ENCODE measurements around the gene TMOD1.

The TMOD1 gene

DNA sequence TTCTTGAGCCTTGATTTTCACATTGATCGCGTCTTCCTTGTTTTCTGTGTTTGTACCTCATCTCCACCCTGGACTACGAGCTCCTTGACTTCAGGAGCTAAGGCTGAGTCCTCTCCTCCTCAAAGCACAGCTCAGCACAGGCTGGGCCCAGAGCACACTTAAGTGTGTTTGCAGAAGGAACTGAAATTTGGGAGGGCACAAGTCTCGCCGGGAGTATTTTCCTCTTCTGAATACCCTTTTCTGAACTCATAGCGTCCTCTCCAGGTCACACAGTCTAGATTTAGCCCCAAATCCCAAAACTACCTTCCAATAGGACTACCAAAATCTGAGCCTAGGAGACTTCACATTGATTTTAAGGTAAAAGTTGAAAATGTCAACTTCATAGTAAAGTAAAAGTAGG, 90.1 kb downstream of the TMOD1 start:
- ChIA-PET POLR2A (no interaction called here), CTCF (interaction anchor here (2.3 to 28.7 kb wide), 2 partner anchors 7 to 125 kb away, joined by 16 to 780 read pairs; no protein-coding TSS in a partner anchor)
- no peak overlapping the region for H3K4me3 ChIP-seq (ENCODE audit: low read depth, low read length)
- no peak for TF ChIP-seq CTCF (IDR thresholded peaks at IDR 0.05; ENCODE audit: insufficient read depth, low read length, missing control alignments)
- no peak for DNase-seq (ENCODE audit: low read depth, low spot score)

GRCh38 chr9:97592126-97592525, 90.7 kb downstream of the TMOD1 start:
- ChIA-PET POLR2A (no interaction called here), CTCF (interaction anchor here (1.1 to 28.7 kb wide), 2 partner anchors 125 to 735 kb away, joined by 4 to 780 read pairs; no protein-coding TSS in a partner anchor)
- H3K4me3 ChIP-seq (ENCODE audit: low read depth, low read length): no peak overlapping the region
- no peak for TF ChIP-seq CTCF (IDR thresholded peaks at IDR 0.05; ENCODE audit: insufficient read depth, low read length, missing control alignments)
- DNase-seq (ENCODE audit: low read depth, low spot score): no peak

DNA sequence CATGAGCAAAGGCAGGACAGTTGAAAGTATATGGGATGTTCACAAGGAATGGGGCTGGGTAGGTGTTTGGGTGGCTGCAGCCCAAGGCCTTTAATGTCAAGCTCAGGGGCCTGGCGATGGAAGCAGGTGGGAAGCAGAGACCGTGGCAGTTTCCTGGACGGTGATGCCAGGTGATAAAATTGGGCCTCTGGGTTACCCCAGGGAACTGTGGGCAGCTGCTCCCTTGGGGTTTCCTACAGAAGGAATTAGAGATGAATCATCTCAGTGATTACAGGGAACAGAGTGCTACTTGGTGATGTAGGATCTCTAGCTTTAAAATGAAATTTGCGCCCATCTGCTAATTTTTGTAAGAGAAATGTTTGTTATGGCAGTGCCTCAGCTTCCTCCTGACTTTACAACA, 92.5 kb downstream of the TMOD1 start:
- TF ChIP-seq CTCF (IDR thresholded peaks at IDR 0.05; ENCODE audit: insufficient read depth, low read length, missing control alignments): no peak
- POLR2A ChIA-PET: no interaction called here
- H3K4me3 ChIP-seq (ENCODE audit: low read depth, low read length): no peak overlapping the region
- CTCF ChIA-PET: interaction anchor here (1.1 to 28.7 kb wide), 3 partner anchors 21 to 182 kb away, joined by 3 to 780 read pairs (median 5); no protein-coding TSS in a partner anchor
- no peak for DNase-seq (ENCODE audit: low read depth, low spot score)

GRCh38 chr9:97594381-97594921, 93.0 kb downstream of the TMOD1 start:
- DNase-seq (ENCODE audit: low read depth, low spot score): no peak
- CTCF ChIA-PET: interaction anchor here (1.1 to 28.7 kb wide), 5 partner anchors 21 to 737 kb away, joined by 3 to 780 read pairs (median 5); no protein-coding TSS in a partner anchor
- no peak overlapping the region for H3K4me3 ChIP-seq (ENCODE audit: low read depth, low read length)
- TF ChIP-seq CTCF (IDR thresholded peaks at IDR 0.05; ENCODE audit: insufficient read depth, low read length, missing control alignments): no peak
- POLR2A ChIA-PET: no interaction called here

DNA sequence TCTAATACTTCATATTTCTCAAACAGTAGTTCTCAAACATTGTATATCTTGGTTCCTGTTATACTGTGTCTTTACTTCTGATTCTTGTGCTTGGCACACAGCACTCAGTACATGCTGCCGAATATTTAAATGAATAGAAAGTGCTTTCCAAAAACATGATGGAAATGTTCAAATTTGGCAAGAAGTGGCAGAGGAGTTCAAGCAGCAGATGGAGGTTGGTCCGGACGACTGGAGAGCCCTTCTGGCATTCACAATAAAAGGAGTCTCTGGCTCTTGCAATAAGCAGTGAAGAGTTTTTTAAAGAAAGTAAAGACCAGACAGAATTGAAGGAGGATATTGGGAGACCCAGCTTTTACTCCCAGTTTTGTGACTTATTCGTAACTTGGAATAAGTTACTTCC, 95.4 kb downstream of the TMOD1 start:
- CTCF ChIA-PET: interaction anchor here (1.0 to 28.7 kb wide), 7 partner anchors 12 to 739 kb away, joined by 3 to 780 read pairs (median 9); no protein-coding TSS in a partner anchor
- no peak for DNase-seq (ENCODE audit: low read depth, low spot score)
- POLR2A ChIA-PET: no interaction called here

More for the DNA sequence above, 95.4 kb downstream of the TMOD1 start:
- no peak overlapping the region for H3K4me3 ChIP-seq (ENCODE audit: low read depth, low read length)
- no peak for TF ChIP-seq CTCF (IDR thresholded peaks at IDR 0.05; ENCODE audit: insufficient read depth, low read length, missing control alignments)

Measured in AG04449 (cell line).